GM23338 (cell line): ENCODE measurements around the gene F13A1. TPM values are rescaled to one million over a fixed set of nuclear protein-coding genes. Genes with fewer than 3 reads are reported as not detected.

Source experiments
- ATAC-seq: fragments of 200-7000 bp; cut with Tn5 transposase; 3 replicates; pipeline ENCODE4 v1.9.1; 2020
- DNase-seq: peaks from one replicate; pipeline ENCODE4 v3.0.0-alpha.2; 2015; ENCODE audit warnings: low spot score
- H2AFZ ChIP-seq: fragments of 200-600 bp; sonication (generic); 2 replicates; pipeline ENCODE4 v1.8.0; 2016; ENCODE audit warnings: antibody characterized with exemption, mild to moderate bottlenecking, moderate library complexity
- H3F3A ChIP-seq: fragments of 200-600 bp; sonication (generic); replicated peaks from 2 replicates; pipeline ENCODE4 v1.8.0; 2017; ENCODE audit warnings: antibody characterized with exemption, mixed run types, low read depth
- H3K27ac ChIP-seq: fragments of 200-600 bp; sonication (generic); 2 replicates; pipeline ENCODE4 v1.6.1; 2016; ENCODE audit warnings: low read depth
- H3K27me3 ChIP-seq: fragments of 200-600 bp; sonication (generic); 2 replicates; pipeline ENCODE4 v1.8.0; 2016; ENCODE audit warnings: mild to moderate bottlenecking, mixed run types, moderate library complexity; ENCODE audit not compliant: insufficient read depth
- H3K36me3 ChIP-seq: fragments of 200-600 bp; sonication (generic); 2 replicates; pipeline ENCODE4 v1.8.0; 2016; ENCODE audit warnings: mild to moderate bottlenecking; ENCODE audit not compliant: insufficient read depth
- H3K4me1 ChIP-seq: fragments of 200-600 bp; sonication (generic); 2 replicates; pipeline ENCODE4 v1.8.0; 2016; ENCODE audit warnings: mild to moderate bottlenecking, moderate library complexity; ENCODE audit not compliant: insufficient read depth
- H3K4me2 ChIP-seq: fragments of 200-600 bp; sonication (generic); 2 replicates; pipeline ENCODE4 v1.7.1; 2017; ENCODE audit warnings: mixed run types
- H3K4me3 ChIP-seq: fragments of 200-600 bp; sonication (generic); 2 replicates; pipeline ENCODE4 v1.6.1; 2016; ENCODE audit warnings: mixed run types
- H3K79me2 ChIP-seq: fragments of 200-600 bp; sonication (generic); replicated peaks from 2 replicates; pipeline ENCODE4 v1.8.0; 2017; ENCODE audit warnings: mild to moderate bottlenecking; ENCODE audit not compliant: insufficient read depth
- H3K9me2 ChIP-seq: fragments of 200-600 bp; sonication (generic); 2 replicates; pipeline ENCODE4 v1.8.0; 2017; ENCODE audit not compliant: insufficient read depth
- H4K20me1 ChIP-seq: fragments of 200-600 bp; sonication (generic); replicated peaks from 2 replicates; pipeline ENCODE4 v1.8.0; 2017; ENCODE audit warnings: mild to moderate bottlenecking; ENCODE audit not compliant: insufficient read depth
- H3K27ac Mint-ChIP-seq: 2 replicates; pipeline ENCODE4 v1.8.0; 2020; ENCODE audit warnings: inconsistent platforms, mild to moderate bottlenecking, moderate library complexity, mixed read lengths
- H3K27me3 Mint-ChIP-seq: 3 replicates; pipeline ENCODE4 v1.8.0; 2022; ENCODE audit warnings: low read depth, mild to moderate bottlenecking, moderate library complexity, mixed read lengths, inconsistent platforms; ENCODE audit not compliant: insufficient read depth, poor library complexity
- H3K36me3 Mint-ChIP-seq: 3 replicates; pipeline ENCODE4 v1.8.0; 2021; ENCODE audit warnings: low read depth, mild to moderate bottlenecking, inconsistent platforms, moderate library complexity, mixed read lengths
- H3K4me1 Mint-ChIP-seq: 3 replicates; pipeline ENCODE4 v1.8.0; 2020; ENCODE audit warnings: mild to moderate bottlenecking, inconsistent platforms, mixed read lengths
- H3K4me3 Mint-ChIP-seq: 3 replicates; pipeline ENCODE4 v1.8.0; 2021; ENCODE audit warnings: moderate library complexity, mild to moderate bottlenecking, inconsistent platforms, mixed read lengths
- H3K9me3 Mint-ChIP-seq: 3 replicates; pipeline ENCODE4 v1.8.0; 2020; ENCODE audit warnings: moderate library complexity, mild to moderate bottlenecking, inconsistent platforms, mixed read lengths
- NANOG ChIP-seq: IDR thresholded peaks from 2 replicates; pipeline ENCODE4 v1.6.1; 2016; ENCODE audit warnings: antibody characterized with exemption, borderline replicate concordance
- polyA plus RNA-seq: library from polyadenylated mRNA; unstranded; fragments of >200 nt; fragmentation: Nextera tagmentation; extraction: Ambion mirVana; gene quantifications from 2 replicates; pipeline ENCODE4 v1.2.1, GENCODE V29; 2016
- total RNA-seq: library from RNA; depleted of rRNA; stranded (reverse); fragments of >200 nt; shearing (Covaris generic); gene quantifications from 2 replicates; pipeline ENCODE4 v1.2.3, GENCODE V29; 2014
- TF ChIP-seq, protein P1 (sequence below), 2 experiments: fragments of 200-600 bp in 1 of 2; sonication (generic) in 1 of 2; conservative IDR thresholded peaks; 2 replicates each; pipeline versions ENCODE4 v1.5.1 to v1.6.1; 2016 to 2017; ENCODE audit warnings: antibody characterized with exemption in 2 of 2, low read depth in 2 of 2, mild to moderate bottlenecking in 2 of 2, moderate library complexity in 1 of 2
- TF ChIP-seq, protein P2 (sequence below): fragments of 250-450 bp; sonication (Bioruptor Pico); IDR thresholded peaks from 2 replicates; pipeline ENCODE4 v1.5.0; 2020; ENCODE audit warnings: mild to moderate bottlenecking, moderate library complexity

F13A1 gene
- total and polyA plus RNA-seq, 2 experiments from 2014 or later, result 0.31 to 0.32 TPM

DNA sequence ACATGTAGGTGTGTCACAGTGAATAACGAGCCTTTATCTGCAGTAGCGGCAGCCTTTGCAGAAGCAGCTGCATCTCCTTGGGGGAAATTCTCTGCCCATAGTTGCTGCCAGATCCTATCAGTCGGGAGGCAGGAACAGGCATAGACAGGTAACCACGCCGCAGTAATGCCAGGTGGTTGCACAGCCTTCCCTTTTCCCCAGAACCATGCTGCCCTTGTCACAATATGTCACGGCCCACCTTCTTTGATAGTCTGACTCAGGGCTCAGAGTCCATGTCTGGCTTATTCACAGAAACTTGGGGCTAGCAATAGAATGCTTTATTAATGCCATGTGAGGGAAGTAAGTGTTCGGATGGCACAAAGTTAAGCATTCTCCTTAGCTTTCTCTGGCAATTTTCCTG is 76.6 kb downstream of the F13A1 start:
- Histone ChIP-seq H2AFZ (no peak overlapping the region), H3K4me3 (no peak overlapping the region), H3K27ac (no peak overlapping the region), H3F3A (no peaks in the 10 kb centered on the region), H3K9me2 (no peaks in the 10 kb centered on the region), H3K4me1 (no peaks in the 10 kb centered on the region), H3K79me2 (no peaks in the 10 kb centered on the region), H3K27me3 (no peaks in the 10 kb centered on the region), H3K36me3 (no peaks in the 10 kb centered on the region), H3K4me2 (no peak overlapping the region), H4K20me1 (no peaks in the 10 kb centered on the region)
- H3K4me3 Mint-ChIP-seq, result no peak overlapping the region
- DNase-seq, result no peak
- no peak for TF ChIP-seq NANOG
- TF ChIP-seq, protein P1, sequence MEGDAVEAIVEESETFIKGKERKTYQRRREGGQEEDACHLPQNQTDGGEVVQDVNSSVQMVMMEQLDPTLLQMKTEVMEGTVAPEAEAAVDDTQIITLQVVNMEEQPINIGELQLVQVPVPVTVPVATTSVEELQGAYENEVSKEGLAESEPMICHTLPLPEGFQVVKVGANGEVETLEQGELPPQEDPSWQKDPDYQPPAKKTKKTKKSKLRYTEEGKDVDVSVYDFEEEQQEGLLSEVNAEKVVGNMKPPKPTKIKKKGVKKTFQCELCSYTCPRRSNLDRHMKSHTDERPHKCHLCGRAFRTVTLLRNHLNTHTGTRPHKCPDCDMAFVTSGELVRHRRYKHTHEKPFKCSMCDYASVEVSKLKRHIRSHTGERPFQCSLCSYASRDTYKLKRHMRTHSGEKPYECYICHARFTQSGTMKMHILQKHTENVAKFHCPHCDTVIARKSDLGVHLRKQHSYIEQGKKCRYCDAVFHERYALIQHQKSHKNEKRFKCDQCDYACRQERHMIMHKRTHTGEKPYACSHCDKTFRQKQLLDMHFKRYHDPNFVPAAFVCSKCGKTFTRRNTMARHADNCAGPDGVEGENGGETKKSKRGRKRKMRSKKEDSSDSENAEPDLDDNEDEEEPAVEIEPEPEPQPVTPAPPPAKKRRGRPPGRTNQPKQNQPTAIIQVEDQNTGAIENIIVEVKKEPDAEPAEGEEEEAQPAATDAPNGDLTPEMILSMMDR (conservative IDR thresholded peaks at IDR 0.05; ENCODE audit: low read depth in 2 of 2), result no peak
- no peak overlapping the region for H3K27ac Mint-ChIP-seq
- no peaks in the 10 kb centered on the region; the same call in 2 of the 3 replicates for H3K9me3 Mint-ChIP-seq
- H3K27me3 Mint-ChIP-seq, result no peaks in the 10 kb centered on the region
- H3K36me3 Mint-ChIP-seq, result no peaks in the 10 kb centered on the region
- no peak for ATAC-seq
- no peaks in the 10 kb centered on the region; the same call in 2 of the 3 replicates for H3K4me1 Mint-ChIP-seq

DNA sequence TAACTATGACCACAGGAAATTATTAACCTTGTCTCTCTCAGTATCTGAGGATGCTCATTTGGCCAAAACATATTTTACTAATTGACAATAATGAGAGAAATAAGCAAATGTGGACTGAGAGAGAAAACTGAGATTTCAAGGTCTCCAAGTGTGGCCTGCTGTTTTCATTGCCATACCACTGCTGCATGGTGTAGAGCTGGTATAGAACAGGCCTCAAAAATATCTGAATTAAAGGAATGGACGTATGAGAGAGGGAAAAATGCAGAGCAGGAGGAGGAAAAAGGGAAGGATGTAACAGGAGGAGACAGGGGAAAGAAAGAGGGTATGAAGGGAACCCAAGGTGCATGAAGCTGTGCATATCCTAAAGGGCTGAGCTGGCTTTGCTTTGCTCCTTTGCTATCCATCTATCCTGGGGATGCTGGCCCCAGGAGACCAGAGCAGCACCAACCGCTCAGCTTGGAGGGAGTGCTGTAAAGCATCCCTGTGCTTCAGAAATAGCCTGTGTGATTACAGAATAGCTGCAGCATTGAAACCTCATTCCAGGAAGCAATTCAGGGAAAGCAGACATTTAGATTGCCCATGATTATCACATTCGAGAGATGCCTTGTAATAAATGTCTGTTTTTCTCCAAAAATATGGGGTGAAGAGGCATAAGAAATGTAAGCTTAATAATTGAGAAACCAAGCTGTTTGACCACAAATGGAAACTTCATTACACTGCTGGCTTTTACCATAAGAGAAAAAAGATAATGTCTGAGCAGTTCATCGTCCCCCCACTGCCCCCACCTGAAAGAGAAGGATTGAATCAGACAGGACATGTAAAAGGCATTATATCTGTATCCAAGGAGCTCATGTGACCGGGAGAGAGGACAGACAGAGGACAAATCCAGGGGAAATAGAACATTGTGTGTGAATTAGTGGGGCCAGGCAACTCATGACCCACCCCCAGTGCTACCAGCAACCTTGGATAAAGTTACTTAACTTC is 80.6 kb downstream of the F13A1 start:
- Histone ChIP-seq H3K27ac (no peak overlapping the region), H4K20me1 (no peaks in the 10 kb centered on the region; the same call in 1 of the 2 replicates), H3K4me2 (no peak overlapping the region), H3K27me3 (no peaks in the 10 kb centered on the region), H2AFZ (no peak overlapping the region), H3K36me3 (no peaks in the 10 kb centered on the region), H3K4me1 (no peaks in the 10 kb centered on the region), H3K9me2 (no peaks in the 10 kb centered on the region; the same call in 1 of the 2 replicates), H3K4me3 (no peak overlapping the region), H3F3A (no peaks in the 10 kb centered on the region), H3K79me2 (no peaks in the 10 kb centered on the region)
- Mint-ChIP-seq H3K36me3 (no peaks in the 10 kb centered on the region), H3K27ac (no peak overlapping the region), H3K4me3 (no peak overlapping the region), H3K27me3 (peaks cover 2% of the 10 kb centered on the region), H3K4me1 (no peaks in the 10 kb centered on the region), H3K9me3 (no peaks in the 10 kb centered on the region; the same call in 2 of the 3 replicates)
- ATAC-seq (no peak), DNase-seq (no peak)
- TF ChIP-seq NANOG, result no peak
- TF ChIP-seq, protein P2, sequence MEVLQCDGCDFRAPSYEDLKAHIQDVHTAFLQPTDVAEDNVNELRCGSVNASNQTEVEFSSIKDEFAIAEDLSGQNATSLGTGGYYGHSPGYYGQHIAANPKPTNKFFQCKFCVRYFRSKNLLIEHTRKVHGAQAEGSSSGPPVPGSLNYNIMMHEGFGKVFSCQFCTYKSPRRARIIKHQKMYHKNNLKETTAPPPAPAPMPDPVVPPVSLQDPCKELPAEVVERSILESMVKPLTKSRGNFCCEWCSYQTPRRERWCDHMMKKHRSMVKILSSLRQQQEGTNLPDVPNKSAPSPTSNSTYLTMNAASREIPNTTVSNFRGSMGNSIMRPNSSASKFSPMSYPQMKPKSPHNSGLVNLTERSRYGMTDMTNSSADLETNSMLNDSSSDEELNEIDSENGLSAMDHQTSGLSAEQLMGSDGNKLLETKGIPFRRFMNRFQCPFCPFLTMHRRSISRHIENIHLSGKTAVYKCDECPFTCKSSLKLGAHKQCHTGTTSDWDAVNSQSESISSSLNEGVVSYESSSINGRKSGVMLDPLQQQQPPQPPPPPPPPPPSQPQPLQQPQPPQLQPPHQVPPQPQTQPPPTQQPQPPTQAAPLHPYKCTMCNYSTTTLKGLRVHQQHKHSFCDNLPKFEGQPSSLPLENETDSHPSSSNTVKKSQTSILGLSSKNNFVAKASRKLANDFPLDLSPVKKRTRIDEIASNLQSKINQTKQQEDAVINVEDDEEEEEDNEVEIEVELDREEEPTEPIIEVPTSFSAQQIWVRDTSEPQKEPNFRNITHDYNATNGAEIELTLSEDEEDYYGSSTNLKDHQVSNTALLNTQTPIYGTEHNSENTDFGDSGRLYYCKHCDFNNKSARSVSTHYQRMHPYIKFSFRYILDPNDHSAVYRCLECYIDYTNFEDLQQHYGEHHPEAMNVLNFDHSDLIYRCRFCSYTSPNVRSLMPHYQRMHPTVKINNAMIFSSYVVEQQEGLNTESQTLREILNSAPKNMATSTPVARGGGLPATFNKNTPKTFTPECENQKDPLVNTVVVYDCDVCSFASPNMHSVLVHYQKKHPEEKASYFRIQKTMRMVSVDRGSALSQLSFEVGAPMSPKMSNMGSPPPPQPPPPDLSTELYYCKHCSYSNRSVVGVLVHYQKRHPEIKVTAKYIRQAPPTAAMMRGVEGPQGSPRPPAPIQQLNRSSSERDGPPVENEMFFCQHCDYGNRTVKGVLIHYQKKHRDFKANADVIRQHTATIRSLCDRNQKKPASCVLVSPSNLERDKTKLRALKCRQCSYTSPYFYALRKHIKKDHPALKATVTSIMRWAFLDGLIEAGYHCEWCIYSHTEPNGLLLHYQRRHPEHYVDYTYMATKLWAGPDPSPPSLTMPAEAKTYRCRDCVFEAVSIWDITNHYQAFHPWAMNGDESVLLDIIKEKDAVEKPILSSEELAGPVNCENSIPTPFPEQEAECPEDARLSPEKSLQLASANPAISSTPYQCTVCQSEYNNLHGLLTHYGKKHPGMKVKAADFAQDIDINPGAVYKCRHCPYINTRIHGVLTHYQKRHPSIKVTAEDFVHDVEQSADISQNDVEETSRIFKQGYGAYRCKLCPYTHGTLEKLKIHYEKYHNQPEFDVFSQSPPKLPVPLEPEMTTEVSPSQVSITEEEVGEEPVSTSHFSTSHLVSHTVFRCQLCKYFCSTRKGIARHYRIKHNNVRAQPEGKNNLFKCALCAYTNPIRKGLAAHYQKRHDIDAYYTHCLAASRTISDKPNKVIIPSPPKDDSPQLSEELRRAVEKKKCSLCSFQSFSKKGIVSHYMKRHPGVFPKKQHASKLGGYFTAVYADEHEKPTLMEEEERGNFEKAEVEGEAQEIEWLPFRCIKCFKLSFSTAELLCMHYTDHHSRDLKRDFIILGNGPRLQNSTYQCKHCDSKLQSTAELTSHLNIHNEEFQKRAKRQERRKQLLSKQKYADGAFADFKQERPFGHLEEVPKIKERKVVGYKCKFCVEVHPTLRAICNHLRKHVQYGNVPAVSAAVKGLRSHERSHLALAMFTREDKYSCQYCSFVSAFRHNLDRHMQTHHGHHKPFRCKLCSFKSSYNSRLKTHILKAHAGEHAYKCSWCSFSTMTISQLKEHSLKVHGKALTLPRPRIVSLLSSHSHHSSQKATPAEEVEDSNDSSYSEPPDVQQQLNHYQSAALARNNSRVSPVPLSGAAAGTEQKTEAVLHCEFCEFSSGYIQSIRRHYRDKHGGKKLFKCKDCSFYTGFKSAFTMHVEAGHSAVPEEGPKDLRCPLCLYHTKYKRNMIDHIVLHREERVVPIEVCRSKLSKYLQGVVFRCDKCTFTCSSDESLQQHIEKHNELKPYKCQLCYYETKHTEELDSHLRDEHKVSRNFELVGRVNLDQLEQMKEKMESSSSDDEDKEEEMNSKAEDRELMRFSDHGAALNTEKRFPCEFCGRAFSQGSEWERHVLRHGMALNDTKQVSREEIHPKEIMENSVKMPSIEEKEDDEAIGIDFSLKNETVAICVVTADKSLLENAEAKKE (CRISPR knock-in tag), result no peak
